Epithelial cell of esophagus (primary cell): ENCODE data around the gene SERPINF2.
"Not testable (repeated sequence)": the region's sequence is repeated elsewhere in the genome, so short reads cannot be mapped to it uniquely, and the experiment has no call there.

Source experiments
- DNase-seq: peaks from one replicate; pipeline ENCODE4 v3.0.0; 2010; ENCODE audit warnings: low read depth
- H3K4me3 ChIP-seq: 2 replicates; pipeline ENCODE4 v1.5.1; 2011; ENCODE audit warnings: mild to moderate bottlenecking, low read length, control low read depth
- CTCF ChIP-seq: IDR thresholded peaks from 2 replicates; pipeline ENCODE4 v1.5.1; 2011; ENCODE audit warnings: low read depth, mild to moderate bottlenecking, low read length, control low read depth, inconsistent platforms; ENCODE audit not compliant: insufficient read depth; ENCODE audit errors: missing control alignments

The SERPINF2 gene

DNA sequence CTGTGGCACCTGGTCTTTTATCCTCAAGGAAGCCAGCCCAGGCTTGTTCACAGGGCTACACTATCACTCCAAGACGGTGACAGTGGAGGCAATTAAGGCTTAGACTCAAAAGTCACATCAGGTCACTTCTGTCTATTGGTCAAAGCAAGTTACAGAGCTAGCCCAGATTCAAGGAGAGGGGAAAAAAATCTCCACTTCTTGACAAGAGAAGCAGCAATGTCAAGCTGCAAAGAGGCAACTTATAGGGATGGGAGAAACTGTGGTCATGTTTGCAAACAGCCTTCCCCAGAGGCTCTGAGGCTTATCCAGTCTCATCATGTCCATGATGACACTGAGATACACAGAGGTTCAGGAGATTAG lies 50.8 kb downstream of the SERPINF2 start:
- peak; percentile 81 for DNase-seq
- TF ChIP-seq CTCF, result no peak
- H3K4me3 ChIP-seq, result no peak overlapping the region

- DNase-seq, result no peak
- TF ChIP-seq CTCF, result no peak
- no peak overlapping the region for H3K4me3 ChIP-seq
Measured at GRCh38 chr17:1796800-1797199, 54.1 kb downstream of the SERPINF2 start.

DNA sequence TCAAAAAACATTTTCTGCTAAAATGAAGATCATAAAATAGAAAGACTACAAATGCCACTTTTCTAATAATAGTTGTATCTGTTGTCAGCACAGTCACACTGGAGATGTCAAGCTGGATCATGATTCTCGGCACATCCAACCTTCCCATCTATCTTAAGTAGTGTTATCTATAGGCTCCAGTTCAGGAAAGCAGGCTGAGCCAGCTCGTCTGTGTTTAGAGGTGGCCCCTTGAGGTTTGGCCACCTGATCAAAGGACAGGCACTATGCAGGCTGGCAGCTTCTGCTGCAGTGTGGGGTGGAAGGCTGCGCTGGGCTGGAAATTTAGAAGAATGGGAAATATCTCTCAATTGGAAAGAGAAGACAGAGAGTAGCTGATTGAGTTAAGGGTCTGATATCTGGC lies 54.7 kb downstream of the SERPINF2 start:
- TF ChIP-seq CTCF, result no peak
- no peak overlapping the region for H3K4me3 ChIP-seq
- no peak for DNase-seq

DNA sequence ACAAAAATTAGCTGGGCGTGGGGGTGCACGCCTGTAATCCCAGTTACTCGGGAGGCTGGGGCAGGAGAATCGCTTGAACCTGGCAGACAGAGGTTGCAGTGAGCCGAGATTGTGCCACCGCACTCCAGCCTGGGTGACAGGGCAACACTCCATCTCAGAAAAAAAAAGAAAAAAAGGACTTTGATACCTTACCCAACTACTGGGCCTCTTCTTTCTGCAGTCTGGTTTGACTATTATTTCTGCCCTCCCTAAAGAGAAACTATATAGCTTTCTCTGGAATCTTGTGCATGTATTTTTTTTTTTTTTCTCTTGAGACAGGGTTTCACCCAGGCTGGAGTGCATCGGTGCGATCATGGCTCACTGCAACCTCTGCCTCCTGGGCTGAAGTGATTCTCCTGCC lies 55.2 kb downstream of the SERPINF2 start:
- DNase-seq, H3K4me3 ChIP-seq: not testable (repeated sequence)

GRCh38 chr17:1800240-1800639 lies 57.6 kb downstream of the SERPINF2 start:
- no peak for TF ChIP-seq CTCF
- H3K4me3 ChIP-seq, result no peak overlapping the region
- no peak for DNase-seq

DNA sequence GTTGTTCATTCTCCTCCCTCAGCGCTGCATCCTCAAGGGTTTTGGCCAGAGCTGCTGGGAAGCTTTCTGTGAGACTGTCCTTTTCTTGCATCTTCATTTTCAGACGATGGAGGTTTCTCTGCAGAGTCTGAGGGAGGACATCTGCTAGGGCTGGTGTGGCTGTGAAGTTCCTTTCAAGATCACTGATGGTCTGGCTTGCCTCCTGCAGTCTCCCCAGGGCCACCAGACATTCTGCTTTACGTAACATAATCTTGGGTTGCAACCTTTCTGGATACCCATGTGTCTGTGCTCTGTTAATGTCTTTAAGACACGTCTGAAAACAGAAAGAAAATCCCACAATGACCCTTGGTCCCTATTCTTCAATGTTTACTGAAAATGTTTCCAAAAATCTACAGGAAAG lies 58.0 kb downstream of the SERPINF2 start:
- DNase-seq, result no peak
- H3K4me3 ChIP-seq, result no peak overlapping the region
- TF ChIP-seq CTCF, result no peak

DNA sequence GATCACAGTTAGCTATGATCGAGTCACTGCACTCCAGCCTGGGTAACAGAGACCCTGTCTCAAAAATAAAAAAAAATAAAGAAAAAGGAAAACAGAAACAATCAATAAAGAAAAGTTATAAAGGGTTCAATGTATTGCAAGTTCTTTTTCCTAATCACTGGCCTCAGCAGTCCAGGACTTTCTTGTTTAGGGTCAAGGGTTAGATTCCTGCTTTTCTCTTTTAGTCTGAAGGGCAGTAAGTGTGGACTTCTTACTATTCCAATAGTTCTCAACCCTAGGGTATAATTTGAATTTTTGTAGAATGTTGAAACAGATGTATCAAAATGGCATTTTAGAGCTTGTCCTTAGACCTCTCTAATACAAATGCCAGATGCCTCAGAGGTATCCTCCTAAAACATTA lies 59.8 kb downstream of the SERPINF2 start:
- no peak for DNase-seq
- H3K4me3 ChIP-seq, result no peak overlapping the region
- no peak for TF ChIP-seq CTCF

- no peak for DNase-seq
Measured at GRCh38 chr17:1803280-1803679, 60.6 kb downstream of the SERPINF2 start.

More at GRCh38 chr17:1803280-1803679, 60.6 kb downstream of the SERPINF2 start:
- no peak for TF ChIP-seq CTCF
- no peak overlapping the region for H3K4me3 ChIP-seq
